D721Med (cell line): Measurements from ENCODE around the gene NOP56.

Experiments used
- DNase-seq: peaks from one replicate; pipeline ENCODE4 v3.0.0; 2011; ENCODE audit warnings: low spot score; ENCODE audit not compliant: insufficient read length
- FAIRE-seq: peaks from 2 replicates; lab custom pipeline; 2011; peaks lifted over from hg19 to GRCh38; lab: Jason Lieb, UNC
- CTCF ChIP-seq: IDR thresholded peaks from 2 replicates; pipeline ENCODE4 v1.5.1; 2012; ENCODE audit warnings: mild to moderate bottlenecking, control low read depth; ENCODE audit not compliant: insufficient read depth; ENCODE audit errors: missing control alignments

NOP56 gene

GRCh38 chr20:2703716-2704475 is 51.5 kb downstream of the NOP56 start:
- DNase-seq (no peak), FAIRE-seq (no peak)
- no peak for TF ChIP-seq CTCF

DNA sequence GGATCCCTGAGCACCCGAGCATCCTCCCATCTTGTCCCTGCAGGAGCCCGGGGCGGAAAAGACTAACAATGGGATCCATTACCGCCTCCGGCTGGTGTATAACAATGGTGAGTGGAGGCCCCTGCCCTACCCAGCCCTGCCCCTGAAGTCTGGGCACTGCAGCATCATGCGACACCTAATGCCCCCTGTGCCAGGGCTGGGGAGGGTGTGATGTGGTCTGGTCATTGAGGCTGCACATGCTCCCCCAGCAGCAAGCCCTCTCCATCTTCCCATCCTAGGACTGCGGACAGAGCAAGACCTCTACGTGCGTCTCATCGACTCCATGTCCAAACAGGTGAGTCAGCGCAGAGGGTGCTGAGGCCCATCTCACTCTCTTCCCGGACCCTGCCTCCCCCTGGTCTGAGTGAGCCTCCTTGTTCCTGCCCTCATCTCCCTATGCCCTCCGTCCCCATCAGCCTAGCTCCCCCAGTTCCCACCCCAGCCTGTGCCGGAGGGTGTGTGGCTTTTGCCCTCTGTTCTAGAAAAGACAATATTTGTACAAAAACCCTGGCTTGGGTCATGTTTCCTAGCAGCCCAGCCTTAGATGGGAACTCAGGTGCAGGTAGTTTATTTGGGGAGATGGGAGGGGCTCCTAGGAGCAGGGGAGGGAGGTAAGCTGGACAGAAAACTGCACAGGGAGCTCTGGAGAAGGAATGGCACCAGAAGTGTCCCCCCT is 53.7 kb downstream of the NOP56 start:
- no peak for TF ChIP-seq CTCF
- FAIRE-seq, result no peak
- DNase-seq, result no peak

- no peak for TF ChIP-seq CTCF
- DNase-seq (no peak), FAIRE-seq (no peak)
These were observed 54.4 kb downstream of the NOP56 start for GRCh38 chr20:2706688-2707352.

DNA sequence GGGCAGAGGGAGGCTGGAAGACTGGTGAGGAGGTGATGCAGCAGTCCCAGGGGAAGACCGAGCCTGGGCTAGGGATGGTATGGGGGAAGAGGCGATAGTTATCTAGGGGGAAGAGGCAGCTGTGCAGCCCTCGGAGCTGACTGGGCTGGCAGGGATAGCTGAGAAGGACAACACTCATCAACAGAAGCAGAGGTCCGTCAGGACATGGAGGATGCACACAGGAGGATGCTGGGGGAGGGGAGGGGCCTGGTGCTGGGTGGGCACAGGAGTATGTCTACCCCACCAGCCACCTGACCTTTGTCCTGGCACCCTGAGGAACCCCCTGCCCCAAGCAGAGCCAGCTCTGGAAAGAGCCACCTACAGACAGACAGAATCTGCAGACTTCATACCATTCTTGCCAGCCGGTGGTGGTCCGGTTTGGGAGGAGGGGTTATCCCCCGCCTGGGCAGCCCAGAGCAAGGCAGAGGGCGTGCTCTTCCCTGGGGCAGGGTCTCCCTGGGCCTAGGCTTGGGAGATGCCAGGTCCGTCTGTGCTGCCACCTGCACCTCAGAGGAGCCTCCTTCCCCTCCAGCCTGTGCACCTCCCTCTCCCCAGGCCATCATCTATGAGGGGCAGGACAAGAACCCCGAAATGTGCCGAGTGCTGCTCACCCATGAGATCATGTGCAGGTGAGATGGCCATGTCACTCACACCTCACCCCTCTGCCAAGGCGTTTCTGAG is 55.1 kb downstream of the NOP56 start:
- no peak for TF ChIP-seq CTCF
- FAIRE-seq (no peak), DNase-seq (no peak)
